Activated T-cell treated with anti-CD3 and anti-CD28 coated beads, Interleukin-2, amount 50 U/mL, for 4 hours (primary cell): ENCODE results near the gene TAB2. TPM values are rescaled to one million over a fixed set of nuclear protein-coding genes. Genes with fewer than 3 reads are reported as not detected.
"Not testable (repeated sequence)": the region's sequence is repeated elsewhere in the genome, so short reads cannot be mapped to it uniquely, and the experiment has no call there.

ENCODE experiments used
- ATAC-seq, 2 donors: fragments of 200-7000 bp; cut with Tn5 transposase; one replicate each; pipeline ENCODE4 v1.10.0; 2021
- DNase-seq: peaks from one replicate; pipeline ENCODE4 v3.0.0-alpha.2; 2020
- H3K27me3 Mint-ChIP-seq: one replicate; pipeline ENCODE4 v1.8.0; 2021; ENCODE audit warnings: low read depth, mixed read lengths
- H3K36me3 Mint-ChIP-seq: one replicate; pipeline ENCODE4 v1.8.0; 2022; ENCODE audit warnings: mixed read lengths; ENCODE audit not compliant: insufficient read depth
- H3K4me1 Mint-ChIP-seq: one replicate; pipeline ENCODE4 v1.8.0; 2021; ENCODE audit warnings: low read depth, mixed read lengths
- H3K4me3 Mint-ChIP-seq: one replicate; pipeline ENCODE4 v1.8.0; 2021; ENCODE audit warnings: mild to moderate bottlenecking, moderate library complexity, mixed read lengths
- H3K9me3 Mint-ChIP-seq: one replicate; pipeline ENCODE4 v1.8.0; 2021; ENCODE audit warnings: mixed read lengths
- total RNA-seq, 3 donors: library from RNA; stranded (reverse); gene quantifications; one replicate each; pipeline ENCODE4 v1.2.1, GENCODE V29; 2021

Gene TAB2
- total RNA-seq, 3 donors from 2014 or later, result 69.7 to 84.9 (median 77.4) TPM

DNA sequence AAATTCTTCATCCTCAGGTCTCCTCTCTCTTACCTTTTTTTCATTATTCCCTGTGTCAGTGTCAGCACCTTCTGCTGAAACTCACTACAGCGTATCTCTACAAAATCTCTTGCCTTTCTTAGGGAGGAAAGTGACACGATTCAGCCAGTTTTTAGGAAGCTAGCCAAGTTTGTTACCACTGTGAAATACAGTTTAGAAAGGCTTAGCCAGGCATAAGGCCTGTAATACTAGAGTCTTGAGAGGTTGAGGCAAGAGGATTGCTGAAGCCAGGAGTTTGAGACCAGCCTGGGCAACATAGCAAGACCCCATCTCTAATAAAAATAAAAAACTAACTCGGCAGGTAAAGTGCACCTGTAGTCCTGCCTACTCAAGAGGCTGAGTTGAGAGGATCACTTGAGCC is 16.7 kb downstream of the TAB2 start:
- DNase-seq, result no peak

DNA sequence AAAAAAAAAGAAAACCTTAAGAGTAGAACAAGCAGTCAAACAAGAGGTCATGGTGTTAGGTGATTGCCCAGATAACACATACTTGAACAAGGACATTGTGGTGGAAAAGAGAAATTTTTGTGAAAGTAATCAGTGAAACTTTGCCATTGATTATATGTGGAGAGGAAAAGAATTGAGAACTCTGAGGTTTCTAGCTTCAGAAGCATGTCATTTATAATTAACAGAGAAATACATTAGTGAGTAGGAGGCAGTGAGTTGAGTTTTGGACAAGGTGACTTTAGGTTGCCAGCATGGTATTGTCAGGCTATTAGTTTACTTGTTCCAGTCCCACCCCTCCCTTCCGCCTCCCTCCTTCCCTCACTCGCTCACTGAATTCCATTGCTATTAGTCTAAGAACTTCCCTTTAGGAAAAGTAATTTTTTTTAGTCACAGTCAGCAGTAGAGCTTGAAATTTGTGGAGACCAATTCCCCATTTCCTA is 17.2 kb downstream of the TAB2 start:
- peaks cover 84% of the 10 kb centered on the region for H3K4me1 Mint-ChIP-seq
- no peaks in the 10 kb centered on the region for H3K9me3 Mint-ChIP-seq
- no peak for ATAC-seq
- peaks cover 26% of the 10 kb centered on the region for H3K36me3 Mint-ChIP-seq
- no peaks in the 10 kb centered on the region for H3K27me3 Mint-ChIP-seq
- no peak for DNase-seq
- H3K4me3 Mint-ChIP-seq, result peak overlapping the region; percentile 31

More for the DNA sequence above, 16.7 kb downstream of the TAB2 start:
- no peak for ATAC-seq
- Mint-ChIP-seq H3K4me3 (peak overlapping the region; percentile 55), H3K9me3 (no peaks in the 10 kb centered on the region), H3K36me3 (peaks cover 26% of the 10 kb centered on the region), H3K4me1 (peaks cover 89% of the 10 kb centered on the region), H3K27me3 (no peaks in the 10 kb centered on the region)

GRCh38 chr6:149335924-149336608 is 18.6 kb downstream of the TAB2 start:
- ATAC-seq (peak; percentile 94 to 95), DNase-seq (peak; percentile 27)
- Mint-ChIP-seq H3K4me3 (peak overlapping the region; percentile 67), H3K27me3 (no peaks in the 10 kb centered on the region), H3K4me1 (peaks cover 83% of the 10 kb centered on the region), H3K36me3 (peaks cover 28% of the 10 kb centered on the region), H3K9me3 (no peaks in the 10 kb centered on the region)

GRCh38 chr6:149336609-149336928 is 19.1 kb downstream of the TAB2 start:
- Mint-ChIP-seq H3K4me1 (peaks cover 83% of the 10 kb centered on the region), H3K4me3 (peak overlapping the region; percentile 67), H3K9me3 (no peaks in the 10 kb centered on the region), H3K27me3 (no peaks in the 10 kb centered on the region), H3K36me3 (peaks cover 26% of the 10 kb centered on the region)
- ATAC-seq, result no peak
- no peak for DNase-seq

DNA sequence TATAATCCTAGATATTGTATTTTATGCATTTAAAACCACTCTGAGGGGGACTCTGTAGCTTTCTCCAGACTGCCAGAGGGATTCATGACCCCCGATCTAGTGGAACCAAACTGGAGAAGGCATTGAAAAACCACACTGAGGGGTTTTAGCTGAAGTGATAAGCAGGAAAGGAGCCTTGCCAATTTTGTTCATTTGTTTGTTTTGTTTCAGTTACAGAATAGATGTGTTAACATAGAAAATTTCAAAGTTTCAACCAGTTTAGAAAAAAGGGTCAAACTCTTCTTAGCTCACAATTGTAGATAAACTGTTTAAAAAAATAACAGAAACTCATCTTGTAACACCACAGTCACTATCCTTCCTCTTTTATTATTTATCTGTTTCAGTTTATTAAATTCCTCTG is 19.8 kb downstream of the TAB2 start:
- ATAC-seq (no peak), DNase-seq (no peak)
- Mint-ChIP-seq H3K4me3 (no peak overlapping the region), H3K27me3 (no peaks in the 10 kb centered on the region), H3K4me1 (peaks cover 83% of the 10 kb centered on the region), H3K9me3 (no peaks in the 10 kb centered on the region), H3K36me3 (peaks cover 23% of the 10 kb centered on the region)

- Mint-ChIP-seq H3K4me1 (peaks cover 85% of the 10 kb centered on the region), H3K27me3 (no peaks in the 10 kb centered on the region), H3K36me3 (peaks cover 22% of the 10 kb centered on the region), H3K9me3 (no peaks in the 10 kb centered on the region), H3K4me3 (no peak overlapping the region)
- ATAC-seq, result no peak
- no peak for DNase-seq
Observed at GRCh38 chr6:149340200-149340599, 22.7 kb downstream of the TAB2 start.

DNA sequence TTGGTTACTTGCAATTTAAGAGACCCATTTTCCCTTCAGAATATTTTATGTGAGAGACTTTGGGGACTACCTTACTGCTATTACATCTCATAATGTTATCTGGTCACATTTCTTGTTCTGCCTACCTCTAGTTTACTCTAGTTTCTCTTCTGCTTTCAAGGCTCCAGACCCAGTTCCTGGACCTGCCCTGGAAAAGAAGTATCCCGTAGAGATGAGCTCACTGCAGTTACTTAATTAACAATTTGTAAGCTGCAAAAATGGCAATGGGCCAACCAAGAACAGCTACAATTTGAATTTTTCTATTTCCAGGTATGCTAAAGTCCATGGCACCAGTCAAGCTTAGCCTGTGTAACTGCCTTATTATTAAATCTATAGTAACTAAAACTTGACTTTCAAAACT is 25.0 kb downstream of the TAB2 start:
- H3K36me3 Mint-ChIP-seq, result peaks cover 27% of the 10 kb centered on the region
- H3K9me3 Mint-ChIP-seq, result no peaks in the 10 kb centered on the region
- DNase-seq, result no peak
- no peaks in the 10 kb centered on the region for H3K27me3 Mint-ChIP-seq
- no peak for ATAC-seq
- H3K4me1 Mint-ChIP-seq, result peaks cover 83% of the 10 kb centered on the region
- H3K4me3 Mint-ChIP-seq, result peak overlapping the region; percentile 25

DNA sequence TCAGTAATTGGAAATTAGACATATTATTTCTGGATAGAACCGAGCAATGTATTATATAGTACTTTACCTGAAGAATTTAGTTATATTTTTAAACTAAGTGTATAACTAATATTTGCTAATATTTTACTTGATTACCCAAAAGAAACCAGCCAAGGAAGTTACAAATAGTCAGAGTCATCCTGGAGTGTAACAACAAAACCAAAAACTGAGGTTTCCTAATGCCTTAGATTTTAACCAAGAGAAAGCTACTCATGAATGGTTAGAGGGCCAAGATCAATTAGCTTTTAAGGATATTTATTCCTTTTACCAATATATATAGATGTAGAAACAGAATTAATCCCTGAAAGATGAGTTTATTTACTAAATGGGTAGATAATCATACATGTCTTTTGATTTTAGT is 26.0 kb downstream of the TAB2 start:
- no peak for ATAC-seq
- Mint-ChIP-seq H3K4me3 (no peak overlapping the region), H3K4me1 (peaks cover 79% of the 10 kb centered on the region), H3K36me3 (peaks cover 27% of the 10 kb centered on the region), H3K27me3 (no peaks in the 10 kb centered on the region), H3K9me3 (no peaks in the 10 kb centered on the region)
- DNase-seq, result no peak

DNA sequence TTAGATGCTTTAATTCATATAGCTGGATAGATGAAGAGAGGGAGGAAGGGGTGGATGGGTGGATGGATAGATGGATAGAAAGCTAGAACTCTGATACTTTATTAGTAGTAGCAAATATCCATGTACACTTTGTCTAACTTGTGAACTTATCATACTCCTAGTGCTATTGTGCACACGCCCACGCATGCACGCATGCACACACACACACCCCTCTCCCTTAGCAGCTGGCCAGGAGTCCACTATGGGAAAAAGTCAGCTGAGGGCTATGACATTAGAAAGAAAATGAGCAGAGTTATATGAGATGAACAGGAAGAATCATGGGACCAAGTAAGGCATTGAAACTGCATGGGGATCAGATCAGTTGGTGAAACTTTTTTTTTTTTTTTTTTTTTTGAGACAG is 28.6 kb downstream of the TAB2 start:
- ATAC-seq, result peak in 1 of 2 donors; percentile 19
- Mint-ChIP-seq H3K9me3 (no peaks in the 10 kb centered on the region), H3K4me1 (peaks cover 80% of the 10 kb centered on the region), H3K36me3 (peaks cover 28% of the 10 kb centered on the region), H3K27me3 (no peaks in the 10 kb centered on the region), H3K4me3 (no peak overlapping the region)
- no peak for DNase-seq

DNA sequence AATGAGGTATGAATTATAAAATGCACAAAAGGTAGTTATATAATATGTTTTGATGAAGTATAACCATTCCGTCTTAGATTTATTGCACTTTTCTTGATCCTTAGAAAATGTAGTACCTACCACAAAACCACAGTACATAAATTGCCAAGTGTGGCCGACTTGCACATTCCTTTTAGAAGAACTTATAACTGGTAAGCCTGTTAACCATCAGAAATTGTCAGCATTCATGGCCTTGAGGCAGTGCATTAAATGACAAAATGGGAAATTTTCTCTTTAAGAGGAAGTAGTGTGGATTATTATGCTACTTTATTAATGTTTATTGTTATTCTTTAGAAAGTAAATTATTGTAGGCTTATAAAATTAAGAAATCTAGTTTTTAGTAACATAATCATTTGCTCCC is 29.6 kb downstream of the TAB2 start:
- no peak overlapping the region for H3K4me3 Mint-ChIP-seq
- peaks cover 75% of the 10 kb centered on the region for H3K4me1 Mint-ChIP-seq
- H3K9me3 Mint-ChIP-seq, result no peaks in the 10 kb centered on the region
- DNase-seq (no peak), ATAC-seq (no peak)
- peaks cover 28% of the 10 kb centered on the region for H3K36me3 Mint-ChIP-seq
- no peaks in the 10 kb centered on the region for H3K27me3 Mint-ChIP-seq

DNA sequence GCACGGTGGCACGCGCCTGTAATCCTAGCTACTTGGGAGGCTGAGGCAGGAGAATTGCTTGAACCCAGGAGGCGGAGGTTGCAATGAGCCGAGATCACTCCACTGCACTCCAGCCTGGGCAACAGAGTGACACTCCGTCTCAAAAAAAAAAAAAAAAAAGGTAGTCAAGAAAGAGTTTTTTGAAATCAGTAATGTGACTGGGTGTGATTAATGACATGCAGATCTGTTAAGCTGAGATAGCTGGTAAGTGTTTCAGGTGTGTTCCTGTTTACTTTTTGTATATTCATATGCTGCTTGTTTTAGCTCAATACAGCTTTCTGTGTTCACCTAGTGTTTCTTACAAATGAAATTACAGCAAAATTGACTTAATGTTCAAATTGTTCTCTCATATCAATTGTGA is 31.8 kb downstream of the TAB2 start:
- H3K4me1 Mint-ChIP-seq, result peaks cover 72% of the 10 kb centered on the region
- H3K27me3 Mint-ChIP-seq, ATAC-seq, H3K9me3 Mint-ChIP-seq, H3K4me3 Mint-ChIP-seq, DNase-seq: not testable (repeated sequence)
- H3K36me3 Mint-ChIP-seq, result peaks cover 28% of the 10 kb centered on the region

- no peaks in the 10 kb centered on the region for H3K27me3 Mint-ChIP-seq
- DNase-seq, result no peak
- no peak for ATAC-seq
- H3K4me1 Mint-ChIP-seq, result peaks cover 75% of the 10 kb centered on the region
- no peak overlapping the region for H3K4me3 Mint-ChIP-seq
- H3K9me3 Mint-ChIP-seq, result no peaks in the 10 kb centered on the region
- peaks cover 16% of the 10 kb centered on the region for H3K36me3 Mint-ChIP-seq
Observed at GRCh38 chr6:149354009-149354408, 36.5 kb downstream of the TAB2 start.

- no peak overlapping the region for H3K4me3 Mint-ChIP-seq
- ATAC-seq (peak; percentile 39 to 50), DNase-seq (no peak)
- peaks cover 3% of the 10 kb centered on the region for H3K9me3 Mint-ChIP-seq
- no peaks in the 10 kb centered on the region for H3K27me3 Mint-ChIP-seq
- peaks cover 22% of the 10 kb centered on the region for H3K36me3 Mint-ChIP-seq
- H3K4me1 Mint-ChIP-seq, result peaks cover 75% of the 10 kb centered on the region
Observed at GRCh38 chr6:149356081-149356750, 38.7 kb downstream of the TAB2 start.

DNA sequence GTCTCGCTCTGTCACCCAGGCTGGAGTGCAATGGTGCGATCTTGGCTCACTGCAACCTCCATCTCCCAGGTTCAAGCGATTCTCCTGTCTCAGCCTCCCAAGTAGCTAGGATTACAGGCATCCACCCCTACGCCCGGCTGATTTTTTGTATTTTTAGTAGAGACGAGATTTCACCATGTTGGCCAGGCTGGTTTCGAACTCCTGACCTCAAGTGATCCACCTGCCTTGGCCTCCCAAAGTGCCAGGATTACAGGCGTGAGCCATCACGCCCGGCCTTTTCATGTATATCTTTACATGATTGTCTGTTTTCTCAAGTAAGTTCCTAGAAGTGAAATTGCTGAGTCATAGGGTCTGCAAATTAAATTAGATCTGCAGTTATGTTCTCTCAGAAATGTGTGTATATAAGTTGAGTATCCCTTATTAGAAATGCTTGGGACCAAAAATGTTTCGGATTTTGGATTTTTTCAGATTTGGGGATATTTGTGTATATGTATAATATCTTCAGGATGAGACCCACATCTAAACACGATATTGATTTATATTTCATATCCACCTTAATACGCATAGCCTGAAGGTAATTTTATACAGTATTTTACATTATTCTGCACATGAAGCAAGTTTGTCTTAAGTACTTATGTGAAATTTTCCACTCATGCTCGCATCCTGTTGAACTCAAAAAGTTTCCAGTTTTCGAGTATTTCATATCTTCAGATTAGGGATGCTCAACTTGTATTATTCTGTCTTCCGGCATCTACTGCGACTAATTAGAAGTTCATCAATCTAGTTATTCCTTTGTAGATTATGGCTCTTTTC is 40.4 kb downstream of the TAB2 start:
- no peak for ATAC-seq
- H3K4me3 Mint-ChIP-seq, result no peak overlapping the region
- H3K4me1 Mint-ChIP-seq, result peaks cover 78% of the 10 kb centered on the region
- peaks cover 11% of the 10 kb centered on the region for H3K9me3 Mint-ChIP-seq
- peaks cover 28% of the 10 kb centered on the region for H3K36me3 Mint-ChIP-seq
- H3K27me3 Mint-ChIP-seq, result no peaks in the 10 kb centered on the region
- DNase-seq, result no peak
